IMR-90 (cell line): ENCODE data around the gene PRMT1. TPM values are rescaled to one million over a fixed set of nuclear protein-coding genes. Genes with fewer than 3 reads are reported as not detected.

ENCODE experiments used
- ATAC-seq: fragments of 200-7000 bp; cut with Tn5 transposase; 2 replicates; pipeline ENCODE4 v1.9.1; 2020; ENCODE audit warnings: low read depth, mild to moderate bottlenecking, moderate library complexity
- BruUV-seq: library from RNA; stranded (reverse); fragments of 400-500 nt; replicated peaks from 2 replicates; lab custom pipeline; 2021; lab: Mats Ljungman, UMichigan
- CTCF ChIA-PET: fragments of 300-600 bp; formaldehyde crosslinking; extraction: SDS; loops from one replicate; lab custom pipeline; 2021; ENCODE audit warnings: antibody characterized with exemption; lab: Yijun Ruan, JAX
- POLR2A ChIA-PET: fragments of 300-600 bp; sonication (Branson Sonifier 250); formaldehyde crosslinking; loops from one replicate; lab custom pipeline; 2022; ENCODE audit warnings: antibody characterized with exemption; ENCODE audit not compliant: unreplicated experiment; lab: Charles Lee
- DNase-seq: peaks from one replicate; pipeline ENCODE4 v3.0.0; 2013
- H2AFZ ChIP-seq: replicated peaks from 2 replicates; pipeline ENCODE3; 2013; ENCODE audit warnings: low read length, mild to moderate bottlenecking; ENCODE audit not compliant: poor library complexity
- H2AK5ac ChIP-seq: 2 replicates; pipeline ENCODE4 v1.6.1; 2013; ENCODE audit warnings: low read depth, low read length, inconsistent platforms
- H2AK9ac ChIP-seq: replicated peaks from 2 replicates; pipeline ENCODE3; 2013; ENCODE audit warnings: mild to moderate bottlenecking, low read depth, low read length, moderate library complexity; ENCODE audit not compliant: poor library complexity
- H2BK120ac ChIP-seq: 2 replicates; pipeline ENCODE4 v1.6.1; 2013; ENCODE audit warnings: low read depth, low read length, inconsistent platforms
- H2BK15ac ChIP-seq: 3 replicates; pipeline ENCODE4 v1.6.1; 2013; ENCODE audit warnings: low read depth, low read length, inconsistent platforms
- H2BK20ac ChIP-seq: 2 replicates; pipeline ENCODE4 v1.6.1; 2013; ENCODE audit warnings: low read depth, mild to moderate bottlenecking, inconsistent platforms, low read length, moderate library complexity
- H2BK5ac ChIP-seq: 2 replicates; pipeline ENCODE4 v1.6.1; 2013; ENCODE audit warnings: mild to moderate bottlenecking, low read depth, low read length, inconsistent platforms; ENCODE audit not compliant: poor library complexity, severe bottlenecking
- H3K14ac ChIP-seq: replicated peaks from 2 replicates; pipeline ENCODE4 v1.6.1; 2013; ENCODE audit warnings: low read depth, low read length, inconsistent platforms
- H3K18ac ChIP-seq: 2 replicates; pipeline ENCODE4 v1.6.1; 2013; ENCODE audit warnings: low read depth, low read length, control low read depth
- H3K23ac ChIP-seq: 2 replicates; pipeline ENCODE4 v1.6.1; 2013; ENCODE audit warnings: low read depth, low read length, inconsistent platforms
- H3K27ac ChIP-seq: 2 replicates; pipeline ENCODE4 v1.5.1; 2013; ENCODE audit warnings: mild to moderate bottlenecking, control low read depth, low read length; ENCODE audit not compliant: insufficient read depth
- H3K27me3 ChIP-seq: 2 replicates; pipeline ENCODE4 v1.6.1; 2013; ENCODE audit warnings: low read length; ENCODE audit not compliant: control insufficient read depth, insufficient read depth
- H3K36me3 ChIP-seq: 2 replicates; pipeline ENCODE4 v1.6.1; 2013; ENCODE audit warnings: low read length, mixed read lengths; ENCODE audit not compliant: control insufficient read depth, insufficient read depth
- H3K4ac ChIP-seq: 2 replicates; pipeline ENCODE4 v1.6.1; 2013; ENCODE audit warnings: low read depth, low read length, inconsistent platforms
- H3K4me1 ChIP-seq: 2 replicates; pipeline ENCODE4 v1.6.1; 2013; ENCODE audit warnings: low read length, mixed read lengths; ENCODE audit not compliant: control insufficient read depth, insufficient read depth
- H3K4me2 ChIP-seq: 2 replicates; pipeline ENCODE4 v1.6.1; 2013; ENCODE audit warnings: low read depth, mild to moderate bottlenecking, control low read depth, low read length, moderate library complexity
- H3K4me3 ChIP-seq: 2 replicates; pipeline ENCODE4 v1.5.1; 2013; ENCODE audit warnings: low read depth, mild to moderate bottlenecking, control low read depth, low read length, moderate library complexity; ENCODE audit not compliant: insufficient read depth
- H3K56ac ChIP-seq: 2 replicates; pipeline ENCODE4 v1.6.1; 2013; ENCODE audit warnings: low read length, inconsistent platforms; ENCODE audit not compliant: insufficient read depth; ENCODE audit errors: extremely low read depth
- H3K79me1 ChIP-seq, 2 experiments: 2 replicates each; pipeline ENCODE4 v1.6.1; 2013; ENCODE audit warnings: low read length in 2 of 2, inconsistent platforms in 1 of 2, low read depth in 1 of 2
- H3K9ac ChIP-seq: 2 replicates; pipeline ENCODE4 v1.6.1; 2013; ENCODE audit warnings: low read depth, low read length, control low read depth
- H3K9me1 ChIP-seq: 2 replicates; pipeline ENCODE4 v1.6.1; 2013; ENCODE audit warnings: low read length, inconsistent platforms; ENCODE audit not compliant: insufficient read depth
- H3K9me3 ChIP-seq: 2 replicates; pipeline ENCODE4 v1.6.1; 2013; ENCODE audit warnings: low read length; ENCODE audit not compliant: control insufficient read depth, insufficient read depth
- H4K20me1 ChIP-seq: 2 replicates; pipeline ENCODE4 v1.6.1; 2013; ENCODE audit warnings: low read length, inconsistent platforms; ENCODE audit not compliant: insufficient read depth
- H4K5ac ChIP-seq: 2 replicates; pipeline ENCODE4 v1.6.1; 2013; ENCODE audit warnings: mild to moderate bottlenecking, low read depth, low read length, control low read depth
- H4K8ac ChIP-seq, 2 experiments: 2 replicates each; pipeline ENCODE4 v1.6.1; 2013; ENCODE audit warnings: low read depth in 2 of 2, low read length in 2 of 2, control low read depth in 1 of 2, inconsistent platforms in 1 of 2
- H4K91ac ChIP-seq: 2 replicates; pipeline ENCODE4 v1.6.1; 2013; ENCODE audit warnings: low read depth, low read length, inconsistent platforms; ENCODE audit not compliant: insufficient read depth
- BHLHE40 ChIP-seq: fragments of 150-350 bp; IDR thresholded peaks from 2 replicates; pipeline ENCODE4 v1.6.1; 2016; ENCODE audit warnings: mild to moderate bottlenecking, low read depth, low read length
- CEBPB ChIP-seq: IDR thresholded peaks from 2 replicates; pipeline ENCODE4 v1.6.1; 2012; ENCODE audit warnings: low read depth, low read length, improper control_type of control experiment
- CHD1 ChIP-seq: IDR thresholded peaks from 2 replicates; pipeline ENCODE4 v1.6.1; 2012; ENCODE audit warnings: low read depth, low read length, improper control_type of control experiment
- MAZ ChIP-seq: IDR thresholded peaks from 2 replicates; pipeline ENCODE4 v1.6.1; 2012; ENCODE audit warnings: low read depth, mild to moderate bottlenecking, low read length, improper control_type of control experiment, moderate library complexity, borderline replicate concordance
- POLR2A ChIP-seq: IDR thresholded peaks from 2 replicates; pipeline ENCODE4 v1.6.1; 2012; ENCODE audit warnings: mild to moderate bottlenecking, low read depth, low read length
- RCOR1 ChIP-seq: IDR thresholded peaks from 2 replicates; pipeline ENCODE4 v1.6.1; 2012; ENCODE audit warnings: mild to moderate bottlenecking, low read length, improper control_type of control experiment; ENCODE audit not compliant: insufficient replicate concordance
- WGBS, 2 experiments: methylation state at CpG; one replicate each; pipeline versions ENCODE4 v1.1.5 to v1.1.7; 2013; ENCODE audit warnings: missing lambda C conversion rate in 2 of 2; ENCODE audit not compliant: insufficient read length in 1 of 2; ENCODE audit errors: extremely low coverage in 2 of 2; 5-methylcytosine and 5-hydroxymethylcytosine counted together
- dilution Hi-C: fragments of 300-500 bp; cut with HindIII; formaldehyde crosslinking; loops from one replicate; pipeline ENCODE4 v1.14.3; 2018; ENCODE audit warnings: low sequenced_read_pairs; ENCODE audit not compliant: unreplicated experiment
- in situ Hi-C: fragments of 300-500 bp; cut with MboI; formaldehyde crosslinking; loops from 3 replicates; pipeline ENCODE4 v1.14.3; 2019; ENCODE audit warnings: low sequenced_read_pairs, inconsistent platforms, mixed read lengths
- intact Hi-C: fragments of 100-400 bp; cut with micrococcal nuclease; formaldehyde crosslinking; loops from 2 replicates; pipeline ENCODE4 v1.10.0; 2022
- polyA plus RNA-seq, 3 experiments: library from polyadenylated mRNA; depleted of rRNA; stranded (reverse); fragments of >200 nt; gene quantifications; 2 replicates each; pipeline ENCODE4 v1.2.3, GENCODE V29; 2012; ENCODE audit warnings: low replicate concordance in 1 of 3
- total RNA-seq: library from RNA; depleted of rRNA; stranded (reverse); fragments of >200 nt; gene quantifications from 2 replicates; pipeline ENCODE4 v1.2.3, GENCODE V29; 2012
- TF ChIP-seq, protein P1 (sequence below): fragments of 150-350 bp; IDR thresholded peaks from 2 replicates; pipeline ENCODE4 v1.6.1; 2016; ENCODE audit warnings: low read depth, mild to moderate bottlenecking, low read length, moderate library complexity, borderline replicate concordance
- TF ChIP-seq, protein P2 (sequence below): conservative IDR thresholded peaks from 2 replicates; pipeline ENCODE4 v1.5.1; 2012; ENCODE audit warnings: mild to moderate bottlenecking, low read depth, low read length, improper control_type of control experiment

PRMT1 gene
- total and polyA plus RNA-seq, 2 of the 4 experiments (the other 2 are of a cell fraction) = 497 to 840 TPM

DNA sequence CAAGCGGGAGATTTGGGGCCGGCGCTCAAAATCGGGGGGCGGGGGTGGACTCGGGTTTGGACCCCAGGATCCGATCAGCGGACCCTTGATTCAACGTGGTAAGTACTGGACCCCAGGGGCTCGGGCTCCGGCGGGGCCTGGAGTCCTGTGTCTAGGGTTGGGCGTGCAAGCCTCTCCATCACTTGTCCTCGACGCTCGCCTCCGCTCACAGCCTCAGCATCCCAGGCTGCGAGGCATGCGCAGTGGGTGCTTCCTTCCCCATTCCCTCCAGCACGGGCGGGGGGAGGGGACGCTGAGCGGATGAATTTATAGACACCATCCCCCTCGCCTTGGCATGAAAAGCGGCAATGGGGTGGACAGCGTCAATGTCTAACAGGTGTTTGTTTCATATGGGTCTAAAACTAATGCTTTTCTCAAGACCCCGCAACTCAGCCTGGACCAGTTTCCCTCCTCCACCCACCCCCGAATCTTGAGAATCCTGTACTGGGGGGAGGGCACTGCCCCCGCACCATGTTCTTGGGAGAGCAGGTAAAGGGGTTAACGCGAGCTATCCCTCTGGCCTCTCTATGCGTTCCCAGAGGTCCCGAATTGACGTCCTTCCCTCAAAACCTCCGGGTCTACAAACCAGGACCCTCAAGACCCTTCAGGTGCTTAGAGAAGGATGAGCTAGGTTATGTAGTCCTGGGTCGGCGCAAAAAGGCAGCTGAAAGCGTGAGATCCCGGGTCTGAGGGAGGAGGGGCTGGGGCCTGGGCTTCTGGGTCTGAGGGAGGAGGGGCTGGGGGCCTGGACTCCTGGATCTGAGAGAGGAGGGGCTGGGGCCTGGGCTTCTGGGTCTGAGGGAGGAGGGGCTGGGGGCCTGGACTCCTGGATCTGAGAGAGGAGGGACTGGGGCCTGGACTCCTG lies 14.4 kb downstream of the PRMT1 start:
- H4K20me1 ChIP-seq = peaks cover 15% of the 10 kb centered on the region
- peak overlapping the region; percentile 69 for H3K4me3 ChIP-seq
- peak overlapping the region; percentile 47 for H2AK9ac ChIP-seq
- H3K79me1 ChIP-seq = peaks cover 6 to 38% of the 10 kb centered on the region in 2 experiments; a peak in 3 of 4 replicates
- H3K9me1 ChIP-seq = peaks cover 5% of the 10 kb centered on the region; the same call in 1 of the 2 replicates
- peaks cover 9% of the 10 kb centered on the region for H3K4me1 ChIP-seq
- peak overlapping the region; percentile 18 for H2BK5ac ChIP-seq
- H3K36me3 ChIP-seq = peaks cover 14% of the 10 kb centered on the region; the same call in 1 of the 2 replicates
- H3K56ac ChIP-seq = peak overlapping the region; percentile 50
- no peaks in the 10 kb centered on the region for H3K9me3 ChIP-seq
- peak overlapping the region; percentile 91 for H3K4me2 ChIP-seq
- intact Hi-C loops (loop anchor here (2.0 to 5.0 kb wide), 2 partner anchors 75 to 111 kb away; partner anchors contain the start of gene AP2A1), dilution Hi-C loops (no loop called here), in situ Hi-C loops (no loop called here)
- peak overlapping the region; percentile 94 for H4K91ac ChIP-seq
- no peaks in the 10 kb centered on the region for H3K27me3 ChIP-seq
- H4K5ac ChIP-seq = peak overlapping the region; percentile 89
- peak overlapping the region; percentile 96 for H2AFZ ChIP-seq
- no peak overlapping the region; the same call in 2 of the 3 replicates for H2BK15ac ChIP-seq
- peak; percentile 83 for TF ChIP-seq BHLHE40
- no peak for TF ChIP-seq CEBPB
- TF ChIP-seq POLR2A = no peak
- TF ChIP-seq, protein P1, sequence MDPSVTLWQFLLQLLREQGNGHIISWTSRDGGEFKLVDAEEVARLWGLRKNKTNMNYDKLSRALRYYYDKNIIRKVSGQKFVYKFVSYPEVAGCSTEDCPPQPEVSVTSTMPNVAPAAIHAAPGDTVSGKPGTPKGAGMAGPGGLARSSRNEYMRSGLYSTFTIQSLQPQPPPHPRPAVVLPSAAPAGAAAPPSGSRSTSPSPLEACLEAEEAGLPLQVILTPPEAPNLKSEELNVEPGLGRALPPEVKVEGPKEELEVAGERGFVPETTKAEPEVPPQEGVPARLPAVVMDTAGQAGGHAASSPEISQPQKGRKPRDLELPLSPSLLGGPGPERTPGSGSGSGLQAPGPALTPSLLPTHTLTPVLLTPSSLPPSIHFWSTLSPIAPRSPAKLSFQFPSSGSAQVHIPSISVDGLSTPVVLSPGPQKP = no peak
- TF ChIP-seq MAZ = peak; percentile 54; the same call in 1 of the 2 replicates
- TF ChIP-seq, protein P2, sequence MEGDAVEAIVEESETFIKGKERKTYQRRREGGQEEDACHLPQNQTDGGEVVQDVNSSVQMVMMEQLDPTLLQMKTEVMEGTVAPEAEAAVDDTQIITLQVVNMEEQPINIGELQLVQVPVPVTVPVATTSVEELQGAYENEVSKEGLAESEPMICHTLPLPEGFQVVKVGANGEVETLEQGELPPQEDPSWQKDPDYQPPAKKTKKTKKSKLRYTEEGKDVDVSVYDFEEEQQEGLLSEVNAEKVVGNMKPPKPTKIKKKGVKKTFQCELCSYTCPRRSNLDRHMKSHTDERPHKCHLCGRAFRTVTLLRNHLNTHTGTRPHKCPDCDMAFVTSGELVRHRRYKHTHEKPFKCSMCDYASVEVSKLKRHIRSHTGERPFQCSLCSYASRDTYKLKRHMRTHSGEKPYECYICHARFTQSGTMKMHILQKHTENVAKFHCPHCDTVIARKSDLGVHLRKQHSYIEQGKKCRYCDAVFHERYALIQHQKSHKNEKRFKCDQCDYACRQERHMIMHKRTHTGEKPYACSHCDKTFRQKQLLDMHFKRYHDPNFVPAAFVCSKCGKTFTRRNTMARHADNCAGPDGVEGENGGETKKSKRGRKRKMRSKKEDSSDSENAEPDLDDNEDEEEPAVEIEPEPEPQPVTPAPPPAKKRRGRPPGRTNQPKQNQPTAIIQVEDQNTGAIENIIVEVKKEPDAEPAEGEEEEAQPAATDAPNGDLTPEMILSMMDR = no peak
- TF ChIP-seq RCOR1 = no peak
- TF ChIP-seq CHD1 = no peak
- DNase-seq = peak; percentile 70
- H2BK20ac ChIP-seq = peak overlapping the region; percentile 22; the same call in 1 of the 2 replicates
- H2BK120ac ChIP-seq = peak overlapping the region; percentile 72
- POLR2A ChIA-PET = interaction anchor here (0.6 to 1.0 kb wide), 3 partner anchors 15 to 111 kb away, joined by 4 to 8 read pairs (median 7); partner anchors contain the start of gene PRMT1
- no TSS peak for BruUV-seq
- peak overlapping the region; percentile 63 for H3K27ac ChIP-seq
- peak overlapping the region; percentile 98 for H3K14ac ChIP-seq
- peak overlapping the region; percentile 59 for H3K9ac ChIP-seq
- 2% methylated on average over 12 of the region's 39 CpGs; no CpG with 5 or more reads in 1 of the 2 experiments for WGBS, 2 experiments
- CTCF ChIA-PET = no interaction called here
- peak overlapping the region; percentile 88 for H2AK5ac ChIP-seq
- ATAC-seq = peak; percentile 83
- peak overlapping the region; percentile 75 for H3K23ac ChIP-seq
- H3K4ac ChIP-seq = peak overlapping the region; percentile 72
- peak overlapping the region; percentile 98 to 99 for H4K8ac ChIP-seq
- H3K18ac ChIP-seq = peak overlapping the region; percentile 67
